ENCODE data around the gene PIEZO2. TPM values are rescaled to one million over a fixed set of nuclear protein-coding genes. Genes with fewer than 3 reads are reported as not detected.

PIEZO2 gene
- total and polyA plus RNA-seq, 9 donors, result 2.0 to 8.5 (median 3.2) TPM

GRCh38 chr18:11146238-11146946, 3.0 kb downstream of the PIEZO2 start:
- TF ChIP-seq EP300 (IDR thresholded peaks at IDR 0.05), result no peak
- no peak for TF ChIP-seq CTCF (IDR thresholded peaks at IDR 0.05)
- no peak for TF ChIP-seq POLR2A (IDR thresholded peaks at IDR 0.05)
- Histone ChIP-seq H3K4me1 (ENCODE audit: insufficient read depth) (peaks cover 4% of the 10 kb centered on the region), H3K4me3 (no peak overlapping the region), H3K9me3 (no peaks in the 10 kb centered on the region), H3K36me3 (no peaks in the 10 kb centered on the region), H3K27me3 (no peaks in the 10 kb centered on the region), H3K27ac (no peak overlapping the region)
- intact Hi-C loops (cut with DNase I), result loop anchor here in 1 of 4 donors (10.0 kb wide), 1 partner anchor 582 kb away; no protein-coding TSS in a partner anchor
- 60 to 76% (median 67%) methylated on average over 14 to 18 of the region's 18 CpGs for WGBS, 3 donors
- DNase-seq, result no peak

GRCh38 chr18:11145413-11146191, 3.8 kb downstream of the PIEZO2 start:
- WGBS, 3 donors, result 63 to 80% (median 70%) methylated on average over 4 of the region's 4 CpGs
- DNase-seq, result no peak
- intact Hi-C loops (cut with DNase I), result loop anchor here in 1 of 4 donors (10.0 kb wide), 1 partner anchor 581 kb away; no protein-coding TSS in a partner anchor
- Histone ChIP-seq H3K27ac (no peak overlapping the region), H3K36me3 (no peaks in the 10 kb centered on the region), H3K4me3 (no peak overlapping the region), H3K27me3 (no peaks in the 10 kb centered on the region), H3K9me3 (no peaks in the 10 kb centered on the region), H3K4me1 (ENCODE audit: insufficient read depth) (peaks cover 4% of the 10 kb centered on the region)
- TF ChIP-seq EP300 (IDR thresholded peaks at IDR 0.05) (no peak), CTCF (IDR thresholded peaks at IDR 0.05) (no peak), POLR2A (IDR thresholded peaks at IDR 0.05) (no peak)

GRCh38 chr18:11137400-11137799, 12.0 kb downstream of the PIEZO2 start:
- no peaks in the 10 kb centered on the region for H3K36me3 ChIP-seq
- no peak for DNase-seq
- no peaks in the 10 kb centered on the region for H3K27me3 ChIP-seq
- no peak for TF ChIP-seq POLR2A (IDR thresholded peaks at IDR 0.05)
- TF ChIP-seq CTCF (IDR thresholded peaks at IDR 0.05), result no peak
- TF ChIP-seq EP300 (IDR thresholded peaks at IDR 0.05), result no peak
- H3K27ac ChIP-seq, result no peak overlapping the region
- intact Hi-C loops (cut with DNase I), result no loop called here
- WGBS, 3 donors, result 50 to 55% (median 55%) methylated on average over 7 of the region's 7 CpGs
- H3K9me3 ChIP-seq, result no peaks in the 10 kb centered on the region
- H3K4me3 ChIP-seq, result no peak overlapping the region
- H3K4me1 ChIP-seq (ENCODE audit: insufficient read depth), result no peaks in the 10 kb centered on the region

- Histone ChIP-seq H3K27ac (no peak overlapping the region), H3K27me3 (no peaks in the 10 kb centered on the region), H3K4me3 (no peak overlapping the region), H3K36me3 (no peaks in the 10 kb centered on the region), H3K4me1 (ENCODE audit: insufficient read depth) (no peaks in the 10 kb centered on the region), H3K9me3 (no peaks in the 10 kb centered on the region)
- WGBS, 3 donors, result 45 to 56% (median 46%) methylated on average over 2 of the region's 2 CpGs
- DNase-seq, result no peak
- no peak for TF ChIP-seq POLR2A (IDR thresholded peaks at IDR 0.05)
- no peak for TF ChIP-seq CTCF (IDR thresholded peaks at IDR 0.05)
- TF ChIP-seq EP300 (IDR thresholded peaks at IDR 0.05), result no peak
- intact Hi-C loops (cut with DNase I), result no loop called here
Observed at GRCh38 chr18:11136241-11136640, 13.1 kb downstream of the PIEZO2 start.

Measured in ovary (tissue), 9 donors.